ENCODE measurements around the gene ATR. TPM values are rescaled to one million over a fixed set of nuclear protein-coding genes. Genes with fewer than 3 reads are reported as not detected.
A peak's percentile ranks its signal among the peaks of the same experiment; 100 is the strongest.
"Not testable (repeated sequence)": the region's sequence is repeated elsewhere in the genome, so short reads cannot be mapped to it uniquely, and the experiment has no call there.

The ATR gene
- polyA plus RNA-seq, 10 donors: 8.1 to 17.7 (median 12.6) TPM

DNA sequence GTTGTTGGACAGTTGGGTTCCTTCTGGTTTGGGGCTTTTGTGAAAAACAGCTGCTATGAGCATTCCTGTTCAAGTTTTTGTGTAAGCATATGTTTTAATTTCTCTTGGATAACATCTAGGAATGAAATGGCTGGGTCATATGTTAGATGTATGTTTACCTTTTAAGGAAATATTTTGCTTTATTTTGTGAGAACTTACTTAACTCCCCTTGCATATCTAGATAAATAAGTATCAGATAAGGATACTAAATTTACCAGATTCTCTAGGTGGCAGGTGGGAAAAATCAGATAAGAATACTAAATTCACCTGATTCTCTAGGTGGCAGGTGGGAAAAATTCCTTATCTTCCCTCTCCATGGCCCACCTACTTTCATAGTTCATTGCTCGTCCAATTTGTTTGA is 16.6 kb upstream of the ATR start:
- DNase-seq: no peak

DNA sequence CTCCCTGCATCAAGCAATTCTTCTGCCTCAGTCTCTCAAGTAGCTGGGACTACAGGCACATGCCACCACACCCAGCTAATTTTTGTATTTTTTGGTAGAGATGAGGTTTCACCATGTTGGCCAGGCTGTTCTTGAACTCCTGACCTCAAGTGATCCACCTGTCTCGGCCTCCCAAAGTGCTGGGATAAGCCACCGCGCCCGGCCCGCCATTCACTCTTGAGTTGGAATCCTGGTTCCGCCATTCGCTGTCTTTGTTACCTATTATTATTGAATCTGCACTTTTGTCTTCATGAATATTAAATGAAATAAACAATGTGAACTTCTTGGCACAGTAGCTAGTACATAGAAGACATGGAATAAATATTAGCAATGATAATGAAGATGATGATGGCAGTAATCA is 13.7 kb upstream of the ATR start:
- not testable (repeated sequence) for DNase-seq

DNA sequence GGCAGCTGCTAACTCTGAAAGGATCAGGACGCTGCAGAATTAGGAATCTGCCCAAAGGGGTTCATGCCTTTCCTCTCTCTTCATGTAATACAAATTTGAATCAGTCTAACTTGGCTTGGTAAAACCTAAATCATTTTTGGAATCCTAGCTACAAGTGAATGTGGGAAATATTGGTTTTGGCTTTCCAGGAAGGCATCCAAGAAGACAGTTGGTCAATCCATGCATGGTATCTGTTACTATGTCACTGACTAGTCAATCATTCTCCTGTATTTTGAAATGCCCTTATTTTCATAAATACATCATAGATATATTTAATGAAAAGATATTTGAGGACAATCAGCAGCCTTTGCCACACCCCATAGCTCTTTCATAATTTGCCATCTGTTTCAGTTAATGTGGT is 10.2 kb upstream of the ATR start:
- no peak for DNase-seq

DNA sequence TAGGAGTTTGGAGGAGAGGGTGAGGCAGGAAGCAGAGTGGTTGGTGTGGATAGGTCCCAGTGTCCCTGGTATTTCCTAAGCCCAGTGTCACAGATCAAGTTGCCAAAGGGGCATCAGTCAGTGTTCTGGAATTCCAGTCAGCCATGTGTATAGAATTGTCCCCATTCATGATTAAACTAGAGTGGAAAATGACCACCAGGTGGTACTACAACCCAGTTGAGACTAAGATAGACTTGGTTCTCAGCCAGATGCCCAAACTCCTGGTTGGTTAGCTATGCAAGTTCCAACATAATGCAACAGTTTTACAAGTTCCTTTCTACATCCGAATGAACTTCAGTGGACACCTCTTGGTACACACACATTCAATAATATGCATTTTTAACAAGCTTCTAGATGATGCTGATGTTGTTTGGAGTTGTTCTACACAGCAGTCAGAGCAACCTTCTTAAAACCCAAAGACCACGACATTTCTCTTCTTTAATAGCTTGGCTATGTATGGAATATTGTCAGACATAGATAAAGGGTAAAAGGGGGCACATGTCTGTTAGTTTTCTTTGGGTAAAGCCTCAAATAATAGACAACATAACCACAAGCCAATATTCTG is 8.4 kb upstream of the ATR start:
- DNase-seq: peak; percentile 42 to 54 (median 47)

DNA sequence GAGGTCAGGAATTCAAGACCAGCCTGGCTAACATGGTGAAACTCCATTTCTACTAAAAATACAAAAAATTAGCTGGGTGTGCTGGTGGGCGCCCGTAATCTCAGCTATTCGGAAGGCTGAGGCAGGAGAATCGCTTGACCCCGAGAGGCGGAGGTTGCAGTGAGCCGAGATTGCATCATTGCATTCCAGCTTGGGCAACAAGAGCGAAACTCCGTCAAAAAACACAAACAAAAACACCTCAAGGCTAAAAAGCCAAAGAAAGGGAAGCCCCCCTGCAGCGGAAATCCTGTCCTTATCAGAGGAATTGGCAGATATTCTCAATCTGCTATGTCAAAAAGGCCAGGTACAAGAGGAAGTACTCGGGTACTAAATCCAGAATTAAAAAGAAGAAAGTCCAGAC is 2.5 kb upstream of the ATR start:
- not testable (repeated sequence) for DNase-seq

DNA sequence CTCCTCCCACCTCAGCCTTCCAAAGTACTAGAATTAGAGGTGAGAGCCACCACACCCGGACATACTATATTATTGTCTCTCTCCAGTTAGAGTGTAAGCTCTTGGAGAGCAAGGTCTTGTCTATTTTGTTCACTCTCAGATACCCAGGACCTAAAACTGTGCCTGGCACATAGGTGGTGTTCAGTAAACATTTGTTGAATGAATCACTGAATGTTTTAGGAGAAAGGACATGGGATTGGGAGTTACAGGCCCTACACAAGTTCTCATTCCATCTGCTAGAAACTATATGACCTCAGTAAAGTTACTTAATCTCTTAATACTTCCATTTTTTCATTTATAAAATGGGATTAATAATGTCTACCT is 1.5 kb upstream of the ATR start:
- DNase-seq: no peak

DNA sequence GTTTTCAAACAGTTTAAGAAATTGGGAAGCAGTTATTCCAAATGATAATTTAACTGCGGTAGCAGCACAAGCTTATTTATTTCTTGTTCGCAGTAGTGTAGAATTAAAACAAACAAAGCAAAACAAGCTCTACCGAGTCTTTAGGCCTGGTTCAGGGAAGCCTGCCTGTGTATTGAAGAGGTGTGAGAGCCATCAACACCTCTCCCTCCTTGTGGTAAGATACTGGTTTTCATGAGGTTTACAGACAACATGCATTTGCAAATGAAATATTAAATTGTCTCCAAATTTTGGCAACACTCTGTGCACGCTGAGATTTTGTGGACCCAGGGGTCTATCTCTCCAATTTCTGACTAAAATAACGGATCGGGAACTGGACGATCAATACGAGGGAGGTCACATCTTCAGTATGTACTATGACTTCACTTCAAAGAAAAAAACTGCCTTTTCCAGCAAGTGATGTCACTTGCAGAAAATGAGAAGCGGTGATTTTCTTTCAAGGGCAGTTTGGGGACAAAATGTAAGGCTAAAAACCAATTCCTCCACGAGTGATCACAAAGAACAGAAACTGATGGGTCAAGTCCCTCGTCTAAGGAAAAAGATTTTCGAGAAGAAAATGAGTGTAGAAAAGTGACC is 721 bp downstream of the ATR start:
- DNase-seq: no peak

DNA sequence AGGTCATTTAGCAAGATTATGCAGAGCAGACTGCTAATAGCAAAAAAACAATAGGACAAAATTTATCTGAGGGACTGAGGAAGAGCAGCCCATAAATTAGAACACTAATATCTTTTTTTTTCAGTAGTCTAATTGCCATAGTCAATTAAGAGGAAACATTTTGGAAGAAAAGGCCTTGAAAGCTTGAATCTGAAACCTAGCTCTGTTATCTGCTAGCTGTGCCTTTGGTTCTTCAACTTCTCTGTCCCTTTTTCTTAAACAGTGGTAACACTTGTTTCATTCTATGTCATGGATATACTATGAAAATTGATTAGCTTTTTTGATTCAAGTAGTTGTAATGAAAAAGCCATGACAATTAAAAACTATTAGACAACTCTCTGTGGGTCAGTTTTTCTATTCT is 1.7 kb downstream of the ATR start:
- DNase-seq: no peak

DNA sequence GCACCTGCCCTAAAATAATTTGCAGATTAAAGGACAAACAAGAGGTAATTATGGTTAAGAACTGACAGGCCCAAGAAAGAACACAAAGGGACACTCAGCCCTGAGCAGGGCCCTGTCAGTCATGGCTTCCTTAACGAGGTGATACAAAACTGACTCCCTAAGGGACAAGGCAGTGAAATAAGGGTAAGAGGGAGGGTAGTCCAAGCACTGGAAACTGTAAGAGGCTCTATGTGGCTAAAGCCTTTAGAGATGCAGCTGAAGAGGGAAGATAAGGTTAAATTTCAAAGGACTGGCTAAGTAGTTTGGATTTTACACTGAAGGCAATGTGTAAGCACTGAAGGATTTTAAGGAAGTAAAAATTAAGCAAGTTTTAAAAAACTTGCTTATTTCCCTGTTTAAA is 3.9 kb downstream of the ATR start:
- DNase-seq: no peak

DNA sequence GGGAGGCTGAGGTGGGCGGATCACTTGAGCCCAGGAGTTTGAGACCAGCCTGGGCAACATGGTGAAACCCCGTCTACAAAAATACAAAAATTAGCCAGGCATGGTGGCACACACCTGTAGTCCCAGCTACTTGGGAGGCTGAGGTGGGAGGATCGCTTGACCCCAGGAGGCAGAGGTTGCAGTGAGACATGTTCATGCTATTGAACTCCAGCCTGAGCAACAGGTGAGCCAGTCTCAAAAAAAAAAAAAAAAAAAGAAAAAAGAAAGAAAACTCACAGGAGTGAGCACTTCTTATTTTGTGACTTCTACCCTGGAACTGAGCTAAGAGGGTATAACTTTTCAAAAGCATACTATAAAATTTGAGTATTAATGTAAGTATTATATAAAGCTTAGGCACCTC is 4.3 kb downstream of the ATR start:
- not testable (repeated sequence) for DNase-seq

DNA sequence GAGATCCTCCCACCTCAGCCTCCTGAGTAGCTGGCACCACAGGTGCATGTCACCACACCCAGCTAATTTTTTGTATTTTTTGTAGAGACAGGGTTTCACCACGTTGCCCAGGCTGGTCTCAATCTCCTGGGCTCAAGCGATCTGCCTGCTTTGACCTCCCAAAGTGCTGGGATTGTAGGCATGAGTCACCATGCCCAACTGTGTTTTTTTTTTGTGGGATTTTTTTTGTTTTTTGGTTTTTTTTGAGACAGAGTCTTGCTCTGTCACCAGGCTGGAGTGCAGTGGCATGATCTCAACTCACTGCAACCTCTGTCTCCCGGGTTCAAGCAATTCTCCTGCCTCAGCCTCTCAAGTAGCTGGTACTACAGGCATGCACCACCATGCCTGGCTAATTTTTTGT is 9.1 kb downstream of the ATR start:
- not testable (repeated sequence) for DNase-seq

DNA sequence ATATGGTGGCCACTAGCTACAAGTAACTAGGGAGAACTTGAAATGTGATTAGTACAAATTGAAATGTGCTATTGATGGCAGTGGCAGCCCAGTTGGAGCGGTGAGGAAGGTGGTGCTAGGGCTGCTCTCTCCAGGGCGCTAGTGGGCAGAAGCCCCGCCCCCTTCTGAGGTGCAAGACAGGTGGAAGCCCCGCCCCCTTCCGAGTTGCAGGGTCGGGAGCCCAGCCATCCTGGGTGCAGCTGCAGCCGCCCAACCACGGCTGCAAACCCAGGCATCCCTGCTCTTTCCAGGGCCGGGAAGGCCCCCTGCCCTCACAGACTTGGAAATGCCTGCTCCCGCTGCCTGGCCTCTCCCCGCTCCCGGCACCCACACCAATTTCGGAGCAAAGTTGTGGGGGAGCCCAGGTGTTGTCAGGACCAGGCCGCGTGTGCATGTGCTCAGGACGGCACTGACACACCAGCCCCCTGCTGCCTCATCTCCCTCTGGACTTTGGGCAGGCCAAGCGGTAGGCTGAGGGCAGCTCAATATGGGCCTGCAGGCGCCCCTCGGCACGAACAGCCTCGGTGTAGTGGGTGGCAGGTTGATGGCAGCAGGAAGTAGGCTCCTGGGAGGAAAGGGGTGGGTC is 10.0 kb downstream of the ATR start:
- DNase-seq: no peak

DNA sequence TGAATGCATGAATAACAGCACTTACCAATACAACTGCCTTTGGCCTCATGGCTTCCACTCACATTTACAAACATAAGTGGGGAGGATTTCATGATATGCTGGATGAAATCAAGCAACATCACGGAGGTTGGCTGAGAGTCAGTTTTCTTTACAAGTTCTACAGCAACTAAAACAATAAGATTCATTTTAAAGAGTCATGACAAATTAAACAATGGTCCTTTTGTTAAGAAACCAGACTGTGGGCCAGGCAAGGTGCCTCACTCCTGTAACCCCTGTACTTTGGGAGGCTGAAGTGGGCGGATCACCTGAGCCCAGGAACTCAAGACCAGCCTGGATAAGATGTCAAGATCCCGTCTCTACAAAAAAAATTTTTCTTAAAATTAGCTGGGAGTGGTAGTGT is 12.4 kb downstream of the ATR start:
- DNase-seq: no peak

DNA sequence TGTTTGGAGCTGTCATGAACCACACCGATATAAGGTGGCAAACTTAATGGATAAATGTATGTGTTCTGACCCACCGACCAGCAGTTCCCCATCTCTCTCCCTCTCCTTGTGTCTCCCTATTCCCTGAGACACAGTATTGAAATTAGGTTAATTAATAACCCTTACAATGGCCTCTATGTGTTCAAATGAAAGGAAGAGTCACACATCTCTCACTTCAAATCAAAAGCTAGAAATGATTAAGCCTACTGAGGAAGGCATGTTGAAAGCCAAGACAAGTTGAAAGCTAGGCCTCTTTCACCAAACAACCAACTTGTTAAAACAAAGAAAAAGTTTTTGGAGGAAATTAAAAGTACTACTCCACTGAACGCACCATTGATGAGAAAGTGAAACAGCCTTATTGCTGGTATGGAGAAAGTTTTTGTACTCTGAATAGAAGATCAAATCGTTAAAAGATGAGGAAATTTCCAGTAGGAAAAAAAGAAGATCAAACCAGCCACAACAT is 15.0 kb downstream of the ATR start:
- DNase-seq: no peak

DNA sequence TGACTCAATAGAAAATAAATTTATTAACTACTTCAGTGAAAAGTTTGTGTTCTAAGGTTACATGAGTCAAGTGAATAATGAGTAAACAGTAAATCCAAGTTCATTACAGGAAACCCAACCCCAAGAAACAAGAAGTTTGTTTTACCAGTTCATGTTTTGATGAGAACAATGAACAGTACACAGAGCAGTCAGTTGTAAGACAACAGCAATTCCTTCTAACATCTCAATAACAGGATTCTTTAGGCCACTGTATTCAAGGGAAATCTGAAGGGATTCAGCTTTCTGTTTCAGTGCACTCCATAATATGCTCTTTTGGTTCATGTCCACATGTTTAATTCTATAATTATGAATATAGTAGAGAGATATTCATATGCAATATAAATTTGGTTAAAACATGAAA is 18.4 kb downstream of the ATR start:
- no peak for DNase-seq

DNA sequence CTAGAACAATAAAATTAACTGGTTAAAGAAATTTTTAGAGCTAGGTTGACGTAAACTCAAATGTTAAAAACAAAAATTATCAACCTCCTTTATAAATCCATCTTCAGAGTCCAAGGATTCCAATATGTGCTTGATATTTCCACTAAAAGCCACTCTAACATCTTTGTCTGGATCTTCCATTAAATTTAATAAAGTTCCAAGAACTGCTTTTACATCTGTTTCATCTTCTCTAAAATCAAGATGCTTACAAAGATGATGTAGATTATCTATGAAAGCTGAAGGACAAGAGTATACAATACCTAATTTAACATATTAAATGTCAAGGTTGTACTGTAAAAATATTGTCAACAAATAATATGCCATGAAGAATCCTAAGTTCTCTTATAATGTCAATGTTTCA is 24.8 kb downstream of the ATR start:
- DNase-seq: no peak

DNA sequence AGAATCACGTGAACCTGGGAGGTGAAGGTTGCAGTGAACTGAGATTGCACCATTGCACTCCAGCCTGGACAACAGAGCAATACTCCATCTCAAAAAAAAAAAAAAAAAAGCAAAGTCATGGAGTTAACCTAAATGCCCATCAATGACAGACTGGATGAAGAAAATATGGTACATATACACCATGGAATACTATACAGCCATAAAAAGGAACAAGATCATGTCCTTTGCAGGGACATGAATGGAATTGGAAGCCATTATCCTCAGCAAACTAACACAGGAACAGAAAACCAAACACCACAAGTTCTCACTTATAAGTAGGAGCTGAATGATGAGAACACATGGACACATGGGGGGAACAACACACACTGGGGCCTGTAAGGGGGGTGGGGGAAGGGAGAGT is 26.0 kb downstream of the ATR start:
- not testable (repeated sequence) for DNase-seq

DNA sequence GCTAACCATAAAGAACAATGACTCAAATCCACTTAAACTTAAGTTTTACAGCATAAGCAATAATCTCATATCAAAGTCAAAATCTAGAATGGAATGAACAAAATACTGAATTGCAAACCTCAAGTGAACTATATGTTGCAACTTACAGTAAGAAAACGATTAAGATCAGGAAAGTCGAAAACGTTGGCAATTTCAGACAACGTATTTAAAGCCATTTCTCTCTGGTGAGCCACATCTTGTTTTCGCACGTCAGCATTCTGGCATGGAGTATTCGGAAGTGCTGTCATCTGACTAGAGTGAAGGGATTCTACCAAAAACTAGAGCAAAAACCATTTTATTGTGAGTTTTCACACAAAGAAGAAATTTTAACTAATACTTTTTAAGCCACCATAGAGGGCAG is 28.5 kb downstream of the ATR start:
- DNase-seq: no peak

DNA sequence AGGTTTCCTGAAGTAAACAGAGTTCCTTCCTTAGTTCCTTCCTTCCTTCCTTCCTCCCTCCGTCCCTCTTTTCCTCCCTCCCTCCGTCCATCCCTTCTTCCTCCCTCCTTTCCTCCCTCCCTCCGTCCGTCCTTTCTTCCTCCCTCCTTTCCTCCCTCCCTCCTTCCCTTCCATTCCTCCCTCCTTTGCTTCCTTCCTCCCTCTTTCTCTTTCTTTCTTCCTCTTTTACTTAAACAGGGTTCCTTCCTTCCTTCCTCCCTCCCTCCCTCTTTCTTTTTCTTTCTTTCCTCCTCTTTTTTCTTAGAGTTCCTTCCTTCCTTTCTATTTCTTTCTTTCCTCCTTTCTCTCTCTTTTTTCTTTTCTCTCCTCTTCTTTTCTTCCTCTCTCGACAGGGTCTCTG is 35.2 kb downstream of the ATR start:
- no peak for DNase-seq

DNA sequence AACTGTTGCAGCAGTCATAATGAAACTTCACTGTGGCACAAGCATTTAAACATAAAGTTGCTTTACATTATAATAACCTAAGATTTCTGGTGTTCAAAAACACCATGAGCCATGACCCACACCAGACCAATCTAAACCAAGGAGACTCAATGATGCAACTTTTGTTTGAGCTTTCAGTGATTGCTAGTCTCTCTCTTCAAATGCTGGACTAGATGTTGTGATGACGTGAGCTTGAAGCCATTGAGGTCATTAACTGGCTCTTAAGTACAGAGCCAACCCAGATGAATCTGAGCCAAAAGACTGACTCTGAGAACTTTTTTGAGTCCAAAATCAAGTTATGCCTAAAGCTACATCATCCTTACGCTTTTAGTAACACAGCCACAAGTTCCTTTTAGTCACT is 36.5 kb downstream of the ATR start:
- DNase-seq: no peak

DNA sequence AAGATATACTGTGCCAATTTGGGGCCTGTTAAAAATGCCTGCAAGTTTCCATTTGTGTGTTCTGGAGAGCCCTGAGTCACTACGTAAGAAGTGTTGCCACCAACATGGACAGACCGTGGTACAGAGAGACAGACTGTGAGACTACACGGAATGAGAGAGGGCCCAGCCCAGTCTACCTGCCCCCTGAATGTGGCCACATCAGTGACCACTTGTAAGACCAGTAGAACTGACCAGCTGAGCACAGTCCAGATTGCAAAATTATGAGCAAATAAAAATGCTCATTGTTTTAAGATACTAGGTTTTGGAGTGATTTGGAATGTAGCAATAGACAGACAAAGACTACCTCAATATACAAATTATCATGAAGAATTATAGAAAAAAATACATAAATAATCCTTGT is 42.0 kb downstream of the ATR start:
- no peak for DNase-seq

DNA sequence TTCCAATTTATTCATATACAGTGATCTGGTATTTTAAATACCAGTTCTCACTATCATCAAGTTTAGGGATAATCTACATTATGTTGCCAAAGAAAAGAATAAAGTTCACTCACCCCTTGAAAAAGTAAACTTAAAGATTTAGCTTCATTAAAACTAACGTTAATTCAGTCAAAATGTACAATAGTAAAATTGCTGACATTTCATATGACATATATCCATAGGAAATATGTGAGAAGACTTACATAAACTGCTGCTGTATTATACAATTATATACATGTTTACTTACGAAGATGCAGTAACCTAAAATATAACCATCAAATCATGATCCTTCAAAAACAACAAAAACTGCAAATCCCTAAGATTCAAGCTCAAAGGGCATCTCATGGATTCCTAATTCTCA is 44.0 kb downstream of the ATR start:
- DNase-seq: no peak

DNA sequence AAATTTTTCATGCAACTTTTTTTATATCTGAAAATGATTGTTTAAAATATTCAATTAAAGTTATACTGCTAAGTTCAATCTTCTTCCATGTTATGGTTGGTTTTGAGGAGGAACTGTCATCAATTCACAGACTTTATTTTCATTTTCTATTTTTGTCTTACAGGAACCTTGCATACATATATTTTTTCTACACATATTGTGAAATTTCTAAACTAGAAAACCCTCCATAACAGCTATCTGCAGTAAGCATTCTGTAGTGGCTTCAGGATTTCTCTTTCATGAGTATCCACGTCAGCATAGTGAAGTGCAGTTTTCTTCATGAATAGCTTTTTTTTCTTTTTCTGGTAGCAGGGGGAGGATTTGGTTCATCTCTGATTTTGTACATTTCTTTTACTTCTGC is 48.2 kb downstream of the ATR start:
- DNase-seq: no peak
